GM19372 (cell line): ENCODE results near the gene PCDHB9.
"Not testable (repeated sequence)": the region's sequence is repeated elsewhere in the genome, so short reads cannot be mapped to it uniquely, and the experiment has no call there.

Experiments
- ATAC-seq: cut with Tn5 transposase; IDR thresholded peaks from one replicate; pipeline ENCODE4 v1.9.1; 2021; ENCODE audit warnings: mild to moderate bottlenecking, low read depth, moderate library complexity; ENCODE audit not compliant: unreplicated experiment

Gene PCDHB9

GRCh38 chr5:141234109-141234667 lies 47.2 kb downstream of the PCDHB9 start:
- ATAC-seq, result no peak

DNA sequence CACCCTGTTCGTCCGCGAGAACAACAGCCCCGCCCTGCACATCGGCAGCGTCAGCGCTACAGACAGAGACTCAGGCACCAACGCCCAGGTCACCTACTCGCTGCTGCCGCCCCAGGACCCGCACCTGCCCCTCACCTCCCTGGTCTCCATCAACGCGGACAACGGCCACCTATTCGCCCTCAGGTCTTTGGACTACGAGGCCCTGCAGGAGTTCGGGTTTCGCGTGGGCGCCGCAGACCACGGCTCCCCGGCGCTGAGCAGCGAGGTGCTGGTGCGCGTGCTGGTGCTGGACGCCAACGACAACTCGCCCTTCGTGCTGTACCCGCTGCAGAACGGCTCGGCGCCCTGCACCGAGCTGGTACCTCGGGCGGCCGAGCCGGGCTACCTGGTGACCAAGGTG lies 49.0 kb downstream of the PCDHB9 start:
- not testable (repeated sequence) for ATAC-seq

GRCh38 chr5:141236516-141237313 lies 49.8 kb downstream of the PCDHB9 start:
- ATAC-seq, result no peak
